NOMO-1 treated with DMSO at 0.1 percent for 48 hours (cell line): Measurements from ENCODE around the gene CDC45.
A peak's percentile ranks its signal among the peaks of the same experiment; 100 is the strongest.

Experiments used
- DNase-seq: peaks from one replicate; lab custom pipeline; 2025; ENCODE audit not compliant: unreplicated experiment; lab: John Stamatoyannopoulos, UW

CDC45 gene

DNA sequence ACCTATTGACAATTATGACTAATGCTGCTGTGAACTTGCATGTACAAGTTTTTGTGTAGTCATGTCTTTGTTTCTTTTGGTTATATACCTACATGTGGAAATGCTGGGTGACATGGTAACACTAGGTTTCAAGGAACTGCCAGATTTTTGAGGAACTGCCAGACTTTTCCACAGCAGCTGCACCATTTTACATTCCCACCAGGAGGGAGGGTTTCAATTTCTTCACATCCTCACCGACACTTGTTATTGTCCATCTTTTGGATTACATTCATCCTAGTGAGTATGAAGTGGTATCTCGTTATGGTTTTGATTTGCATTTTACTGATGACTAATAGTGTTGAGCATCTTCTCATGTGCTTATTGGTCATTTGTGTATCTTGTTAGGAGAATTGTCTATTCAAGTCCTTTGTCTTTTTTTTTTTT is 31.2 kb downstream of the CDC45 start:
- DNase-seq, result no peak

DNA sequence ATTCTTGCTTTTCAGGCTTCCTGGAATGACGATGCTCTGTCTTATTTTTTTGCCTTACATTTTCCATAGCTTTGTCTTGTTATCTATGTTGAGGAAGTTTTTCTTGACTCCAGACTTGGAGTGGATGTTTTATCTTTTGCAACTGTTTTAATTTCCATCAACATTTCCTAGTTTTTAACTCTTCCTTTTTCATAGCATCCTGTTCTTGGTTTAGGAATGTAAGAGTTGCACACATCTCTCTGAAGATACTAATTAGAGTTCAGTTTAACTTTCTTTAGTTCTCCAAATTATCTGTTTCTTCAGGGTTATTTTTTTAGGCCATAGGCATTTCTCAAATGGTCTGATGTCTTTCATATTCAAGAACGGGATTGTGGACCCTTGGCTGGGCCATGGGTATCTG is 34.1 kb downstream of the CDC45 start:
- no peak for DNase-seq

DNA sequence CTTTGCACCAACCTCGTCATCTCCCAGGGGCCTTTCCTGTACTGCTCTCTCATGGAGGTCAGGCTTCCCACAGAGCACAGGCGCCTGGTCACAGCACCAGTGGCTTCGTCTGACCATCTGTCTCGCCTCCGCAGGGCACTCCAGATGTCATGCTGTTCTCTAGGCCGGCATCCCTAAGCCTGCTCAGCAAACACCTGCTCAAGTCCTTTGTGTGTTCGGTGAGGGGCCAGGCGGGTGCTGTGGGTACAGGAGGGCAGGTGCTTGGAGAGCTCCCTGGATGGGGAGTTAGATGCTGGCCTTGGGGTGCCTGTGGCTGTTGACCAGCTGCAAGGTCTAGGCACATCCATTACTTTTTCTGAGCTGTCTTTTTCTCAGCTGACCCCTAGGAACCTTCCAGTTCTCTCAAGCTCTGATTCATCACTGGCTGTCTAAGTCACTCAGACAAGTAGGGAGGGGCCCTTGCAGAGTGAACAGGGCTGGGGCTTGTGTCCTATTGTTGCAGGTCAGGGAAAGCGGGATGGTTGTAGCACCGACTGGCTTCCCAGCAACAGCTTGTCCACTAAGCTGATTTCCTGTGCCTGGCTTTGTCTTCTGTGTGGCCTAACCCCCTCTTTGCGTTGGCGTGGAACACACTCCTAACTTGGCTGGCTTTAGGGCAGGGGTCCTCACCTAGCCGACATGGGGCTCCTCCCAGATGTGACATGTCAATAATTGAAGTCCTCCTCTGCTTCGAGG is 35.3 kb downstream of the CDC45 start:
- no peak for DNase-seq

DNA sequence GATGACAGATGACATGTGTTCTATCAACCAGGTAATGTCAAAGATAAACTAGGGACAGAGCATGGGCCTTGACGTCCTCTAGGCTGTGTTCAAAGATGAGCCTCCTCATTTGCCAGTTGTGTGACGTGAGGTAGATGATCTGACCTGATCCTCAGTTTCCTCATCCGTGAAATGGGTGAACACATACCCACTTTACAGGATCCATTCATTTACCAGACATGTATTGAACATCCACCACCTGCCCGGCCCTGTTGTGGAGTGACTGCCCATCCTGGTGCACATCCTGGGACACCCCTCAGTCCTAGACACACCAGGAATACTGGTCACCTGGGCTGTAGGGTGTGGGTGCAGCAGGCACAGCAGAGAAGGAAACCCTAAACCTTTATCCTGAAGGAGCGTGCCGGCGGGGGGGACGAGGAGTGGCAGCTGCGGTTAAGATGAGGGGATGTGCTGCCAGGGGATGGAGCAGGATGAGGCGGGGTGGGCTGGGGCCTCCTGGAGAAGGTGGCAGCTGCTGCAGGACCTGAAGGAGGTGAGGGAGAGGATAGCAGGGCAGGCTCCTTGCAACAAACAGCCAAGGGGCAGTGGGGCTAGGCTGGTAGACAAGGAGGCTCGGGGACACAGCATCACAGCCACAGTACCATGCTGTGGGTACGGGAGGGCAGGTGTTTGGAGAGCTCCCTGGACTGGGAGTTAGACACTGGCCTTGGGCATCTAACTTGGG is 36.1 kb downstream of the CDC45 start:
- no peak for DNase-seq

DNA sequence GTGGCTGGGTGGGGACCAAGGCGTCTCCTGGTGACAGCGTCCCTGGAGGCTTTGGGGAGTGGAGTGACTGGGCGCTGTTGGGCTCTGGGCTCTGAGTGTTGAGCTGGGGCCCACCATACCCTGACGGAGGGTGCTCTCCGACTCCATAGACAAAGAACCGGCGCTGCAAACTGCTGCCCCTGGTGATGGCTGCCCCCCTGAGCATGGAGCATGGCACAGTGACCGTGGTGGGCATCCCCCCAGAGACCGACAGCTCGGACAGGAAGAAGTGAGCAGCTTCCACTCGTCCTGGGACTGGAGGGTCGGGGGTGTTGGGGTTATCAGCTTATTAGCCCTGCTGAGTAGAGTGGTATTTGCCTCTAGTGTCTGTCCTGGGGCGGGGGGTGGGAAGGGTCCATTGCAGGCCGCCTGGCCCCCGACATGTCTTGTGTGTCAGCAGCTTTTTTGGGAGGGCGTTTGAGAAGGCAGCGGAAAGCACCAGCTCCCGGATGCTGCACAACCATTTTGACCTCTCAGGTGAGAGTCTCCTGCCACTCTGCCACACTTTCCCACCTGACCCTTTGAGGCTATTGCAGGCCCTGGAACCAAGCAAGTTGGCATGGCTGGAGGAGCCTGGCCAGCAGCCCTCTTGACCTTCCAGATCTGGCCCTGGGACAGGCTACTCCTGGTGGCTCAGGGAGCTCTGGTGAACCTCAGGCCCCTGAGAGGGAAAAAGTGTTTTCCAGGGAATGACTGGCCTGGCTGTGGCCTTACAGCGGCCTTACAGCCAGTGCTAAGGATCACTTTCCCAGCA is 36.9 kb downstream of the CDC45 start:
- no peak for DNase-seq

DNA sequence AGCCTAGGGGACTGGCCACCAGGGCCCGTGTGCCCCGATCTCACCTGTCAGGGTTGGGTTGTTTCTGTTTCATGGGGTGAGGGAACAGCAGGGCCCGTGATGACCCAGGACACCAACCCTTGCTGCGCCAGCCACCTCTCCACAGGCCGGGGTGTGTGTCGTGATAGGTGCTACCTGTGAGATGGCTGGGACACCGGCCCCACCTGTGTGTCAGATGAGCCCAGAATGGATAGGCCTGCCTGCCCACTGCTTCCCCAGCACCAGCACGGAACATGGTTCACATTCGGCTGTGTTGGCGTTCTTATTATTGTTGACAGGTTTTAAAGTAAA is 37.4 kb downstream of the CDC45 start:
- no peak for DNase-seq

DNA sequence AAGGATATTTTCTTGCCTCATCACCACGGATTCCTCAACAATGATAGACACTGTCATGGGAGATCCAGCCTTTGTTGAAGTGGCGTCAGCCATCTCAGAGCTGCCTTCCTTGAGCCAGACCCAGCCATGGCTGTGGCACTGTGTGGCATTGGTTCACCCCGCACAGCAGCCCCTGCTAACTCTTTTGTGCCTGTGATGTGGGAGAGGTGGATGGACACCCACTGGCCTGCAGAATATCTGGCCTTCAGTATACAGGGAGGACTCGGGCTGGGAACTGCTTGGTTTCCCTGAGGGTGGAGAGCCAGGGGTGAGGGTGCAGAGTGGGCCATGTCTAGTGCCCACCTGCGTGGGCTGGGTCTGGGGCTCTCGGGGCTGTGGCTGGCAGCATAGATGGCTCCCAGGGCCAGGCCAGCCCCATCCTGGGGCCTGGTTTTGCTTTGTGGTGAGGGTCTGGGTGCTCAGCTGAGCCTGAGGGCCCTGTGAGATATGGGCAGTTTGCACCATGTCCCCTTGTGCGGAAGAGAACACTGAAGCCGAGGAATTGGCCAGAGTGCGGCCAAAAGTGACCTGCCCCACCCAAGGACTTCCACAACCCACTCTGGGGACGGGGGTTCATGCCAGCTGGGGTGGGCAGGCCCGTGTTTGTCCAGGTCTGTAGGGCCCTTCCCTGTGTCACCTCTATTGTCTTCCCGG is 38.3 kb downstream of the CDC45 start:
- DNase-seq, result no peak

DNA sequence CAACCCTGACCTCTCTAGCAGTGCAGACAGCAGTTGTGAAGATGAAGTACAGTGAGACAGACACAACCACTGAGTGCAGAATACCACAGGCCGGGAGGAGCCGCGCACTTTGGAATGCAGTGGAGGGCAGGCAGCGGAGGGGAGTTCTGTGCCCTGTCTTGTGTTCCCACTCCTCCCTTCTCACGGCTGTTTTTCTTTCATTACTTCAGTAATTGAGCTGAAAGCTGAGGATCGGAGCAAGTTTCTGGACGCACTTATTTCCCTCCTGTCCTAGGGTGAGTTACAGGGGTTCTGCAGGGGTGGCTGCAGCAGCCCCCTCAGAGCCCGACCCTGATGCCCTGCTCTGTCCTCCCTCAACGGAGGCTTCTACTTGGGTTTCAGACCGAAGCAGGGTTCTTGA is 38.9 kb downstream of the CDC45 start:
- DNase-seq, result no peak

DNA sequence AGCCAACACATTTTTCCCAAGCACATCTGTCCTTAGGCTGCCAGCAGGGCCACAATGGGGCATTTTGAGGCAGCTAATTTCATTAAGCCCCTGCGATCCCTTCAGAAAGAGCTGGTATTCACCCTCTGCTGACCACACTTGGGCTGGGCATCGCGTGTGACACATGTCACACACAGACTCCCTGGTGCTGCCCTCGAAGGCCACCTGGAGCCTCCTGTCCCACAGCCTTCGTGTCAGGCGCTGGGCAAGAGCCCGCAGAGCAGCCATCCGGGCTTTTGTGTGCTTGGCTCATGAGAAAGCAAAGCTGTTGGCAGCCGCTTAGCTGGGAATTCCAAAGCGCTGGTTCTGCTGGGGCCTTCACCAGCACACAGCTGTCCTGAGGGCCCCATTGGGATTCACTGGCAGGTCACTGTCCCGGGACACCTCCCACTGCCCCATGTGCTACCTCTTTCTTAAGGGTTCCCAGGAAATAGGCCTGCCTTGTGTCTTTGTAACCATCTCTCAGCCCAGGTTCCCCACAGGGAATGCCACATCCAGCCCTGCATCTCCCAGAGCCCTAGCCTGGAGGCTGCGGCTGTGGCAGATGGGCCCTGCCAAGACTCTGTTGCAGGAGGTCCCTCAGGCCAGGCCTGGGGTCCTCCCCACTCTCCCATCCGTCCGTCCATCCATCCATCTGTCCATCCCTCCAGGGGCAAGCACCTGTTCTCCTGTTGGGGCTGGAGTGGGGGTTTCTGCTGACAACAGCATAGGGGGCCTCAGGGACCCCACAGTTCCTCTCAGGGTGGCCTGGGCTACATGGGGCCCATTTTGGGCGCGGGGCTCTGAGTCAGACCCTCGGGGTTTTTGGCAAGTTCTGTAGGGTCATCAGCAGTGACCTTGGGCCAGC is 39.6 kb downstream of the CDC45 start:
- DNase-seq, result no peak

DNA sequence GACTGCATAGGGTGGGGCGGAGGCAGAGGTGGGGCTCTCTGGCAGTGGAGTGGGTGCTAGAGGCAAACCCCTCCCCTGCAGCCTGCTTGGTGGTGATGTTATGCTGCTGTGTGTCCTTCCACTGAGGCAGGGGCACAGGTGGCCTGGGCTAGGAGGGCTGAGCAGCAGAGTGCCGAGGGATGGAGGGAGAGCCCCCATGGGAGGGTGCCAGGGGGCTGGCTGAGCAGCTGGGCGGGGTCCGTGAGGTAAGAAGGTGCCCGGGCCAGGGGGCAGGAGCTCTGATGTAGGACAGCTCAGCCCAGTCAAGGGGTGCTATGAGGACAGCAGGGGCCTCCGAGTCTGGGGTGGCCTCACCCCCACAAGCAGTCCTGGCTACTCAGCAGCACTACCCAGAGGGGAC is 40.3 kb downstream of the CDC45 start:
- DNase-seq, result no peak

DNA sequence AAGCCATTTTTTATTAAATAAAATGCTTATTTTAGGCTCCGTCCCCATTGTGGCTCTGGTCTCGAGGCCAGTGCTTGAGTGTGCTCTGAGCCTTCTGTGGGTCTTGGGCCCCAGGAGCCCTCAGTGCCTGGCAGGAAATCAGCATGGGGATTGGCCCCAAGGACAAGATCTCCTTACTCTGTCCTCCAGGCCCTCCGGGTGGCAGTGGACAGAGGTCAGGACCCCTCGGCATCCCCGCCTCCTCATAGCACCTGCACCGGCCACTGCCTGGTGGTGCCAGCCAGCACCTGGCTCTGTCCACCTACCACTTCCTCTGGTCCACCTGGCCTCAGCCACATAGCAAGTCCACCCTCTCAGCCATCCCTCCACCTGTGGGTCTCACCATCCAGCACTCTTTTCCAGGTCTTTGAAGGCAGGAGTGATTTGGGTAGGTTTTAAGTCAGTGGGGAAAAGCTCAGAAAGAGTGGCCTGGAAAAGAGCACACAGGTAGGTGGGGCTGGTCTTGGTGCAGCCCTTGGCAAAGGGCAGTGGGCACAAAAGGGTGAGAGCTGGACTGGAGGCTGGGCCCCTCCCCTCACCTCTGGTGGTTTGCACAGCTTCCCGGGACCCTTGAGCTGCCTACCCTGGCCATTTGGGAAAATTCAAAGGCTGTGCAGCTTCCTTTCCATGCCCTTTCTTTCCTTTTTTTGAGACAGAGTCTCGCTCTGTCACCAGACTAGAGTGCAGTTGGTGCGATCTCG is 41.0 kb downstream of the CDC45 start:
- no peak for DNase-seq

DNA sequence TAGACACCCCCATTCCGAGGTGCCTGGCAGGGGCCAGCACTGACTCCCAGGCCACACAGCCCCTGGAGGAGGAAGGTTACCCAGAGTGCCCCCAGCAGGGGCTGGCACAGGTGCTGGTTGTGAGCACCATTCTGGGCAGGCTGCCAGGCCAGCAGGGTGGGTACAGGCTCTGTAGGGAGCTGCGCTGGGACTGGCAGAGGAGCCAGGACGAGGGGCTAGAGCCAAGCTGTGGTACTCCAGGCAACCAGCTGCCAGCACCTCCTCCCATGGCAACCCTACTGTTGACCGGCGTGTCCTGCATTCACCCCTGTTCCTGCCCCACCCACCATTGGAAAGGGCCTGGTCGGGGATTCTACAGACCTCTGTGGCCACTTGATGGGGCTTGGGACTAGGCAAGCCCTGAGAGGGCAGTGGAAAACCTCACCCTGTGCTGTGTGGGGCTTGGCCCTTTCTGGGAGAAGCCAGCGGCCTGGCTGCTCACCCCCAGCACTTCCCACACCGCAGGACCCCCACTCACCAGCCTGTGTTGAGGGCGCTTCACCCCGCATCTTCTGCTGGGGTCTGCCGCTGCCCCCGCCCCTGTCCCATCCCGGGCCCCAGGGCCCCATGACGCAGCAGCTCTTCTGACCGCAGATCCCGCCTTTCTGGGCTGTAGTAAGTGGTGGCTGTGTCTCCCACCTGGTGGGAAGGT is 42.6 kb downstream of the CDC45 start:
- DNase-seq, result no peak

DNA sequence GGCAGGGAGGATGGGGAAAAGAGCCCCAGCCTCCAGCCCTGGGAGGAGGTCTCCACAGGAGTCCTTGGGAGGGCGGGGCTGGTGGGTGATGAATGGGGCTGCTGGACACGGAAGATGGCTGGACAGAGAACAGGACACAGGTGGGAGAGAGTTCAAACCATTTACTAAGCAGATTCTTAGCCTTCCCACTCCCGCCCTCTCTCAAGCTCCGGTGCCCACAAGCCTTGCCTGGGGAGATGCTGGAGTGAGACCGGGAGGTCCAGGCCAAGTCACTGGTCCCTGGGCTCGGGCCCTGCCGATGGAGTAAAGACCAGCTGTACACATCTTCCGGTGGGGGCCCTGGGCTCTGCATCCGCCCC is 43.1 kb downstream of the CDC45 start:
- DNase-seq, result no peak

DNA sequence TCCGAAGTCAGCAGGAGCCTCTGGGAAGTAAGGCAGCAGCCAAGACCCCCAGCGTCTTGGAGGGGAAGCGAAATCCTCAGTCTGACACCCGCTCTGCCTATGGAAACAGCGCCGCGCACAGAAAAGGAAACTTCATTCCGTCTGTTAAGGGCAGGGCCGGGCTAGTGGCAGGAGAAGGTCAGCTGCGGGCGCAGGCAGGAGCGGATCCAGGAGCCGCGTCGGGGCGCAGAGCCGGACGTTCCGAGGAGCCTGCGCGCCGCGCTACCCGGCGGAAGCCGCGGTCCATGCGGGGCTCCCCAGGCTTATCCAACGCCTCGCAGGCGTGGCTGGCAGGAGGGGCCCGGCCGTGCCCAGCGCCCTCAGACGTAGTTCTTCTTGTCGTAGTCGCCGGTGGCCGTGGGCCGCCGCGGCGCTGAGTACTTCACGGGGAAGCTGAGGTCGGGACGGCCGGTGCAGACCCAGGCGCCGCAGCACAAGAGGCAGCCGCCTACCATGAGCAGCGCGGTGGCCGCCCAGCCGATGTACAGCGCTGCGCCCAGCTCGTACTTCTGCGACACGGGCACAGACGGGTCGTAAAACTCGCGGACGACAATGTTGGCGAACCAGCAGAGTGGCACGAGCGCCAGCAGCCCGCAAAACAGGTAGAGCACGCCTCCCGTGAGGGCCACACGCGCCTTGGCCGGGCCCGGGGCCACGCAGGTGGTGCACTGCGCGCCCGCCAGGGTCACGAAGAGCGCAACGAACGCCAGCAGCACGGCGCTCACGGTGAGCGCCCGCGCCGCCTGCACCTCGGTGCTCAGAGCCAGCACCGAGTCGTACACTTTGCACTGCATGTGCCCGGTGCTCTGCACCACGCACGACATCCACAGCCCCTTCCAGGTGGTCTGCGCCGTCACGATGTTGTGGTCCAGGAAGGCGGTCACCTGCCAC is 43.8 kb downstream of the CDC45 start:
- DNase-seq, result peak; percentile 18

DNA sequence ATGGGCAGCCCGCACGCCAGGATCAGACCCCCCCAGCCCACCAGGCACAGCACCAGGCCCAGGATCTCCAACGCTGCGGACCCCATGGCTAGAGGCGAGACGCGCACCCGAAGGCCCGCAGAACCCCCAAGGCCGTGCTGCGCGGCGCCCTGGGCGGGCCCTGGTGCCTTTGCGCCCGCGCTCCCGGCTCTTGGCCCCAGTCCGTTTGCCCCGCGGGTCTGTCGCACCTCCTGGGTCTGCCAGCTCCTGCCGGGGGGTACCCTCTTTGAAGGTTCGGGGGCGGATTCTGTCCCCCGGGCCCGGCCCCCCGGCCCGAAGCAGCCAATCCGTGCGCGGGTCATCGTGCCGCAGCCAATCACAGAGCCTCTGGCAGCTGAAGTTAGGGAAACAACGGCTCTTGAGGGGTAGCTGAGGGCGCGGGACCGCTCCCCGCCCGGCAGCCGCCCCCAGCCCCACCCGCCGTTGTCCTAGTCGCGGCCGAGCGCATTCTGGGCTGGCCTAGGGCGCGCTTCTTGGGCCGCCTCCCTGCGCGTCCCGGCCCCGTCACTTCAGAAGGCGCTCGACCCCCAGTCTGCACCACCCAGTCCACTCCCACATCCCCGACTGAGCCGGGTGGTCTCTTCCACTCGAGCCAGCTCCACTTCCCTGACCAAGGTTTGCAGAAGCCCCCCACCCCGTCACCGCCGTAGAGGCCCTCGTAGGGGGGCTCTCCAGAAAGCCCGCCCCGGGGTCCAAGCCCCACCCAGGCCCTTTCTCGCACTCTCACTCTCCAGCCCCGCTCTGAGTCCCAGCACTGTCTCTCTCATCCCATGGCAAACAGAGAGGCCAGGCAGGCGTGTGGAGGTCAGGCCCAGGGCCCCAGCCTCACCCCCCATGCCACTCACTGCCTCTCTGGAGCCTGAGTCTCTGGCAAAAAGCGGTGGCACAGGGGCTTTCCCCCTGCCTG is 44.7 kb downstream of the CDC45 start, which contains the start of gene CLDN5:
TSS of gene CLDN5 (minus strand) at position 241 of the 946 bp plus-strand sequence. CDS start at position 86, 155 bp downstream.
- no peak for DNase-seq

DNA sequence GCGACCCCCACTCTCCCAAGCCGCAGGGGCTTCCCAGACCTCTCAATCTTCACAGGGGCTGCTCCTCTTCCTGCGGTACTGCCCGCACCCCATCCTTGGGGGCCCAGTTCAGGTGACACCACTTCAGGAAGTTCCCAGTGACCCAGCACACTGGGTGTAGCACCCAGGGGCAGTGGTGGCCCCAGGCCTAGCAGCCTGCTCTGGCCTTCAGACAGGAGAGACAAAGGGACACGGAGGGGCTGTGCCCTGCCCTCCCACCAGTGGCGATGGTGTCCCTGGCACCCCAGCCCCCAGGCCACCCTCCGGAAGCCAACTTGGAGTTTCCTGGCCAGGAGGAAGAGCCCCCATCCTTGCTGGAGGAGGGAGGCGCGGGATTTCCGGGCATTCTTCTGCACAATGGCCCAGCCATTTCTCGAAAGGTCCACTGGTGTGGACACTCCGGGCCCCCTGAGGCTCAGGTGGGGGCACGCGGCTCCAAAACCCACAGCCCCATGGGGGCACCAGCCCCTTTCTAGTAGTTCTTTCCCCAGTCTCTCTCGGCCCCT is 45.5 kb downstream of the CDC45 start:
- DNase-seq, result no peak

DNA sequence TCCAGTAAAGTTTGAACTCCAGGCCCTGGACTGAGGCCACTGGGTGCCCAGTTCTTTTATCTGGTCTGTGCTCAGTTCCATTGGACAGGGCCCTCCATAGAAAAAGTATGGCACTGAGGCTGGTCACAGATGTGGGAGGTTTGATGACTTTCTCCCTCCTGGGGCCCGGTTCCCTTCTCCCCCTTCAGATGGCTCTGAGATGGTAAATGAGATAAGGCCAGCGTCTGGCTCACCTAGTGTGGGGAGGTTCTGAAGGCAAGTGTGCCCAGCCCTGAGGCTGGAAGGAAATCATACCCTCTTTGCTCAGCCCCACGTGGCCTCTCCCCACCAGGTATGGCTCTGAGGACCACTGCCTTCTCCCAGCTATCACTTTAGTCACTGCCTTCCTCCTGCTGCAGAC is 45.9 kb downstream of the CDC45 start:
- no peak for DNase-seq
